Pancreas (tissue), 10 donors: ENCODE results near the gene MSL3B.

ENCODE experiments used
- ATAC-seq, 4 donors: fragments of 200-7000 bp; cut with Tn5 transposase; one replicate each; pipeline versions ENCODE4 v1.8.0 to v1.9.1; 2020; ENCODE audit warnings: mild to moderate bottlenecking in 4 of 4, moderate library complexity in 4 of 4
- DNase-seq, 6 donors: peaks; one replicate each; pipeline ENCODE4 v3.0.0-alpha.2; 2020
- FAIRE-seq: peaks from 2 replicates; lab custom pipeline; 2012; peaks lifted over from hg19 to GRCh38; lab: Jason Lieb, UNC
- H3K27ac ChIP-seq, 4 donors: fragments of 200-600 bp; sonication (generic); 1 replicate in 3 of 4; 2 replicates in 1 of 4; pipeline versions ENCODE4 v1.5.0 to v1.8.0; 2020
- H3K27me3 ChIP-seq, 4 donors: fragments of 200-600 bp; one replicate each; pipeline ENCODE4 v1.8.0; 2021
- H3K36me3 ChIP-seq, 3 donors: fragments of 200-600 bp; sonication (generic) in 1 of 3; one replicate each; pipeline versions ENCODE4 v1.5.0 to v1.8.0; 2020 to 2021
- H3K4me1 ChIP-seq, 3 donors: fragments of 200-600 bp; one replicate each; pipeline ENCODE4 v1.8.0; 2021
- H3K4me3 ChIP-seq, 4 donors: fragments of 200-600 bp; sonication (generic) in 2 of 4; one replicate each; pipeline versions ENCODE4 v1.5.0 to v1.8.0; 2020 to 2021
- H3K9me3 ChIP-seq, 4 donors: fragments of 200-600 bp; one replicate each; pipeline ENCODE4 v1.8.0; 2021
- CTCF ChIP-seq, 4 donors: fragments of 200-600 bp; sonication (generic) in 3 of 4; IDR thresholded peaks; one replicate each; pipeline versions ENCODE4 v1.5.0 to v1.8.0; 2021; ENCODE audit warnings: antibody characterized with exemption in 4 of 4
- WGBS, 2 donors: extraction: QIAGEN DNeasy Blood & Tissue Kit; methylation state at CpG; one replicate each; pipeline ENCODE4 v1.1.7; 2013; 5-methylcytosine and 5-hydroxymethylcytosine counted together
- intact Hi-C, 3 donors: fragments of 100-400 bp; cut with DNase I; formaldehyde crosslinking; loops; one replicate each; pipeline versions ENCODE4 v1.11.1 to v1.14.2; 2022
- donor health status: healthy with polysubstance abuse.
- donor health status: DM: no; HTN: no; CAD: no; lungs with moderate emphysema.
- donor health status: DM: no; HTN: no; CAD: no.
- donor health status: control.
- donor health status: control.
- donor health status: Bipolar disorder and iron deficiency.
- donor health status: DM: yes; HTN: yes; CAD: no.
- donor health status: DM: no; HTN: no; CAD: no.
- donor health status: DM: no; HTN: no; CAD: no.
- donor health status: DM: yes; HTN: yes; CAD: no.

The MSL3B gene

GRCh38 chr2:233819884-233820773 lies 48.1 kb downstream of the MSL3B start:
- no peak overlapping the region for H3K27ac ChIP-seq
- ATAC-seq (no peak), DNase-seq (peak in 2 of 6 donors; percentile 5 to 39), FAIRE-seq (no peak)
- H3K4me3 ChIP-seq, result no peak overlapping the region
- H3K9me3 ChIP-seq, result no peaks in the 10 kb centered on the region
- H3K36me3 ChIP-seq, result no peaks in the 10 kb centered on the region
- no peaks in the 10 kb centered on the region for H3K27me3 ChIP-seq
- H3K4me1 ChIP-seq, result no peaks in the 10 kb centered on the region
- intact Hi-C loops, result no loop called here
- WGBS, 2 donors, result 68 to 82% methylated on average over 18 of the region's 18 CpGs
- TF ChIP-seq CTCF (IDR thresholded peaks at IDR 0.05), result no peak

- ATAC-seq (no peak), FAIRE-seq (no peak), DNase-seq (peak in 3 of 6 donors; percentile 4 to 29 (median 28))
- Histone ChIP-seq H3K9me3 (no peaks in the 10 kb centered on the region), H3K27ac (no peak overlapping the region), H3K4me3 (no peak overlapping the region), H3K36me3 (no peaks in the 10 kb centered on the region), H3K4me1 (no peaks in the 10 kb centered on the region), H3K27me3 (no peaks in the 10 kb centered on the region)
- intact Hi-C loops, result no loop called here
- 69% methylated on average over 17 of the region's 17 CpGs for WGBS, 2 donors
- TF ChIP-seq CTCF (IDR thresholded peaks at IDR 0.05), result no peak
Observed at GRCh38 chr2:233818639-233819621, 49.3 kb downstream of the MSL3B start.

GRCh38 chr2:233817995-233818638 lies 50.1 kb downstream of the MSL3B start:
- no peak for TF ChIP-seq CTCF (IDR thresholded peaks at IDR 0.05)
- no peaks in the 10 kb centered on the region for H3K9me3 ChIP-seq
- intact Hi-C loops, result no loop called here
- FAIRE-seq, result no peak
- no peak for ATAC-seq
- no peaks in the 10 kb centered on the region for H3K27me3 ChIP-seq
- 80 to 87% methylated on average over 11 of the region's 11 CpGs for WGBS, 2 donors
- DNase-seq, result peak in 3 of 6 donors; percentile 10 to 34 (median 21)
- no peak overlapping the region for H3K4me3 ChIP-seq
- H3K27ac ChIP-seq, result no peak overlapping the region
- H3K36me3 ChIP-seq, result no peaks in the 10 kb centered on the region
- H3K4me1 ChIP-seq, result no peaks in the 10 kb centered on the region

- H3K27ac ChIP-seq, result no peak overlapping the region
- WGBS, 2 donors, result 75 to 83% methylated on average over 3 of the region's 3 CpGs
- no peak for TF ChIP-seq CTCF (IDR thresholded peaks at IDR 0.05)
- H3K4me3 ChIP-seq, result no peak overlapping the region
- ATAC-seq (no peak), DNase-seq (peak in 3 of 6 donors; percentile 4 to 17 (median 8)), FAIRE-seq (no peak)
- intact Hi-C loops, result no loop called here
- H3K4me1 ChIP-seq, result no peaks in the 10 kb centered on the region
- H3K27me3 ChIP-seq, result no peaks in the 10 kb centered on the region
- H3K9me3 ChIP-seq, result no peaks in the 10 kb centered on the region
- H3K36me3 ChIP-seq, result no peaks in the 10 kb centered on the region
Observed at GRCh38 chr2:233817361-233817911, 50.8 kb downstream of the MSL3B start.
